Neural progenitor cell (in vitro differentiated cells): ENCODE measurements around the gene ZDHHC1. TPM values are rescaled to one million over a fixed set of nuclear protein-coding genes. Genes with fewer than 3 reads are reported as not detected.

ENCODE experiments used
- DNase-seq: peaks from one replicate; pipeline ENCODE4 v3.0.0-alpha.2; 2016; ENCODE audit warnings: low spot score
- H2AFZ ChIP-seq: fragments of 200-600 bp; sonication (generic); replicated peaks from 2 replicates; pipeline ENCODE4 v1.6.1; 2016; ENCODE audit warnings: antibody characterized with exemption
- H3F3A ChIP-seq: fragments of 200-600 bp; sonication (generic); 2 replicates; pipeline ENCODE4 v1.6.1; 2016; ENCODE audit warnings: antibody characterized with exemption, low read depth
- H3K27ac ChIP-seq: fragments of 200-600 bp; sonication (generic); 2 replicates; pipeline ENCODE4 v1.5.1; 2016; ENCODE audit warnings: mild to moderate bottlenecking
- H3K27me3 ChIP-seq: fragments of 200-600 bp; sonication (generic); 2 replicates; pipeline ENCODE4 v1.6.1; 2016; ENCODE audit warnings: mild to moderate bottlenecking, moderate library complexity
- H3K36me3 ChIP-seq: fragments of 200-600 bp; sonication (generic); 2 replicates; pipeline ENCODE4 v1.5.1; 2016
- H3K4me1 ChIP-seq: fragments of 200-600 bp; sonication (generic); 2 replicates; pipeline ENCODE4 v1.6.1; 2016; ENCODE audit warnings: mixed run types
- H3K4me2 ChIP-seq: fragments of 200-600 bp; sonication (generic); 2 replicates; pipeline ENCODE4 v1.6.1; 2016
- H3K4me3 ChIP-seq: fragments of 200-600 bp; sonication (generic); 2 replicates; pipeline ENCODE4 v1.5.1; 2016
- H3K79me2 ChIP-seq: fragments of 200-600 bp; sonication (generic); 2 replicates; pipeline ENCODE4 v1.6.1; 2016; ENCODE audit warnings: low read depth
- H3K9ac ChIP-seq: fragments of 200-600 bp; sonication (generic); 2 replicates; pipeline ENCODE4 v1.6.1; 2016
- H3K9me3 ChIP-seq: fragments of 200-600 bp; sonication (generic); 2 replicates; pipeline ENCODE4 v1.5.1; 2016; ENCODE audit warnings: low read depth
- H4K20me1 ChIP-seq: fragments of 200-600 bp; sonication (generic); 2 replicates; pipeline ENCODE4 v1.6.1; 2016; ENCODE audit warnings: low read depth
- H3K27ac Mint-ChIP-seq: 3 replicates; pipeline ENCODE4 v1.8.0; 2021; ENCODE audit warnings: mixed read lengths
- H3K27me3 Mint-ChIP-seq: 2 replicates; pipeline ENCODE4 v1.8.0; 2022; ENCODE audit warnings: low read depth, mild to moderate bottlenecking, inconsistent platforms, moderate library complexity, mixed read lengths; ENCODE audit not compliant: insufficient read depth
- H3K36me3 Mint-ChIP-seq: 3 replicates; pipeline ENCODE4 v1.8.0; 2021; ENCODE audit warnings: mixed read lengths
- H3K4me1 Mint-ChIP-seq: 3 replicates; pipeline ENCODE4 v1.8.0; 2021; ENCODE audit warnings: mixed read lengths
- H3K4me3 Mint-ChIP-seq: 3 replicates; pipeline ENCODE4 v1.8.0; 2021; ENCODE audit warnings: mild to moderate bottlenecking, moderate library complexity, mixed read lengths
- H3K9me3 Mint-ChIP-seq: 3 replicates; pipeline ENCODE4 v1.8.0; 2020; ENCODE audit warnings: mixed read lengths
- EZH2 ChIP-seq: fragments of 200-600 bp; sonication (generic); IDR thresholded peaks from 2 replicates; pipeline ENCODE4 v1.6.1; 2017; ENCODE audit warnings: antibody characterized with exemption, mild to moderate bottlenecking, moderate library complexity
- EZH2phosphoT487 ChIP-seq: fragments of 200-600 bp; sonication (generic); IDR thresholded peaks from 2 replicates; pipeline ENCODE4 v1.6.1; 2017; ENCODE audit warnings: antibody characterized with exemption
- total RNA-seq: library from RNA; depleted of rRNA; stranded (reverse); fragments of >200 nt; gene quantifications from 2 replicates; pipeline ENCODE4 v1.2.3, GENCODE V29; 2015; ENCODE audit warnings: low replicate concordance
- TF ChIP-seq, protein P1 (sequence below): fragments of 200-600 bp; sonication (generic); IDR thresholded peaks from 2 replicates; pipeline ENCODE4 v1.5.1; 2017; ENCODE audit warnings: antibody characterized with exemption, mild to moderate bottlenecking

The ZDHHC1 gene
- total RNA-seq, 1 donor from 2014 or later = 1.5 TPM

- DNase-seq = no peak
- Histone ChIP-seq H3K9ac (no peak overlapping the region), H4K20me1 (peaks cover 43% of the 10 kb centered on the region), H3K9me3 (no peaks in the 10 kb centered on the region), H3F3A (no peaks in the 10 kb centered on the region), H3K36me3 (no peaks in the 10 kb centered on the region), H2AFZ (no peak overlapping the region), H3K4me1 (no peaks in the 10 kb centered on the region), H3K27ac (no peak overlapping the region), H3K4me2 (no peak overlapping the region), H3K4me3 (no peak overlapping the region), H3K27me3 (no peaks in the 10 kb centered on the region), H3K79me2 (no peaks in the 10 kb centered on the region)
- H3K27ac Mint-ChIP-seq = no peak overlapping the region
- H3K27me3 Mint-ChIP-seq = peaks cover 5% of the 10 kb centered on the region
- no peaks in the 10 kb centered on the region for H3K9me3 Mint-ChIP-seq
- peaks cover 19% of the 10 kb centered on the region for H3K4me1 Mint-ChIP-seq
- TF ChIP-seq, protein P1, sequence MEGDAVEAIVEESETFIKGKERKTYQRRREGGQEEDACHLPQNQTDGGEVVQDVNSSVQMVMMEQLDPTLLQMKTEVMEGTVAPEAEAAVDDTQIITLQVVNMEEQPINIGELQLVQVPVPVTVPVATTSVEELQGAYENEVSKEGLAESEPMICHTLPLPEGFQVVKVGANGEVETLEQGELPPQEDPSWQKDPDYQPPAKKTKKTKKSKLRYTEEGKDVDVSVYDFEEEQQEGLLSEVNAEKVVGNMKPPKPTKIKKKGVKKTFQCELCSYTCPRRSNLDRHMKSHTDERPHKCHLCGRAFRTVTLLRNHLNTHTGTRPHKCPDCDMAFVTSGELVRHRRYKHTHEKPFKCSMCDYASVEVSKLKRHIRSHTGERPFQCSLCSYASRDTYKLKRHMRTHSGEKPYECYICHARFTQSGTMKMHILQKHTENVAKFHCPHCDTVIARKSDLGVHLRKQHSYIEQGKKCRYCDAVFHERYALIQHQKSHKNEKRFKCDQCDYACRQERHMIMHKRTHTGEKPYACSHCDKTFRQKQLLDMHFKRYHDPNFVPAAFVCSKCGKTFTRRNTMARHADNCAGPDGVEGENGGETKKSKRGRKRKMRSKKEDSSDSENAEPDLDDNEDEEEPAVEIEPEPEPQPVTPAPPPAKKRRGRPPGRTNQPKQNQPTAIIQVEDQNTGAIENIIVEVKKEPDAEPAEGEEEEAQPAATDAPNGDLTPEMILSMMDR = no peak
- TF ChIP-seq EZH2phosphoT487 = no peak
- TF ChIP-seq EZH2 = no peak
- H3K36me3 Mint-ChIP-seq = peaks cover 2% of the 10 kb centered on the region
- no peak overlapping the region for H3K4me3 Mint-ChIP-seq
Measured at GRCh38 chr16:67459066-67459860, 43.0 kb upstream of the ZDHHC1 start.

DNA sequence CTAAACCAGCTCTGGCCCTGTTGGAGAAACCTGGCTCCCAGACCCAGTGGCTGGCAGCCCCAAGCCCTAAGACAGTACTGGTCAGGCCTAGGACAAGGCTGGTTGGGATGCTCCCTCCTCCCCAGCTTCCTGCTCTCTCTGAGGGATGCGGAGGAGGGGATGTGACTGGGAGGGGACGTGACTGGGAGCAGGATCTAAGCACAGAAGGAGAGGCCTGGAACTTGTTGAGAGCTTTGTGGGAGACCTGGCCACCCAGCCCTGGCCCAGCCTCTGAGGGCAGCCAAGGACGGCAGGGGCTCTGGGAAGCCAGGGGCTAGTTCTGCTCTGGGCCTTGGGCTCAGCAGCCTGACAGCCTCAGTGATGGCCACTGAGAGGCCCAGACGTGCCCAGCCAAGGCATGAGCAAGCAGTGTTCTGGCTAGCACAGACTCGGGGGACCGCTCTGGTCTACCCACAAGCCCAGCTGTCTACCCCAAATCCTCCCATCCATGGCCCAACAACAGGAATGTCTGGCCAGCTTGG lies 41.9 kb upstream of the ZDHHC1 start:
- Histone ChIP-seq H3K36me3 (no peaks in the 10 kb centered on the region), H3K4me1 (no peaks in the 10 kb centered on the region), H3F3A (no peaks in the 10 kb centered on the region), H3K4me3 (no peak overlapping the region), H3K79me2 (no peaks in the 10 kb centered on the region), H2AFZ (no peak overlapping the region), H3K27me3 (no peaks in the 10 kb centered on the region), H3K9ac (no peak overlapping the region), H4K20me1 (peaks cover 49% of the 10 kb centered on the region), H3K9me3 (no peaks in the 10 kb centered on the region), H3K27ac (no peak overlapping the region), H3K4me2 (no peak overlapping the region)
- H3K9me3 Mint-ChIP-seq = no peaks in the 10 kb centered on the region
- H3K4me1 Mint-ChIP-seq = peaks cover 28% of the 10 kb centered on the region
- no peak overlapping the region for H3K4me3 Mint-ChIP-seq
- peaks cover 4% of the 10 kb centered on the region for H3K36me3 Mint-ChIP-seq
- TF ChIP-seq EZH2 = no peak
- no peak for TF ChIP-seq EZH2phosphoT487
- TF ChIP-seq, protein P1 = no peak
- H3K27me3 Mint-ChIP-seq = peaks cover 5% of the 10 kb centered on the region
- DNase-seq = no peak
- H3K27ac Mint-ChIP-seq = no peak overlapping the region

GRCh38 chr16:67457611-67458010 lies 41.3 kb upstream of the ZDHHC1 start:
- Histone ChIP-seq H4K20me1 (peaks cover 43% of the 10 kb centered on the region), H3K9ac (no peak overlapping the region), H3K4me1 (no peaks in the 10 kb centered on the region), H3K9me3 (no peaks in the 10 kb centered on the region), H3K4me2 (no peak overlapping the region), H3F3A (no peaks in the 10 kb centered on the region), H3K4me3 (no peak overlapping the region), H3K36me3 (no peaks in the 10 kb centered on the region), H3K27ac (no peak overlapping the region), H3K27me3 (no peaks in the 10 kb centered on the region), H3K79me2 (no peaks in the 10 kb centered on the region), H2AFZ (no peak overlapping the region)
- peaks cover 5% of the 10 kb centered on the region for H3K27me3 Mint-ChIP-seq
- peaks cover 30% of the 10 kb centered on the region for H3K4me1 Mint-ChIP-seq
- H3K4me3 Mint-ChIP-seq = no peak overlapping the region
- no peaks in the 10 kb centered on the region for H3K9me3 Mint-ChIP-seq
- H3K36me3 Mint-ChIP-seq = peaks cover 6% of the 10 kb centered on the region
- H3K27ac Mint-ChIP-seq = no peak overlapping the region
- no peak for DNase-seq
- TF ChIP-seq, protein P1 = no peak
- TF ChIP-seq EZH2phosphoT487 (no peak), EZH2 (no peak)
